Testis (tissue), 3 donors: ENCODE results near the gene SCGB1A1. TPM values are rescaled to one million over a fixed set of nuclear protein-coding genes. Genes with fewer than 3 reads are reported as not detected.

ENCODE experiments used
- DNase-seq: peaks from one replicate; pipeline ENCODE4 v3.0.0-alpha.2; 2019
- H3K27ac ChIP-seq, 2 donors: fragments of 200-600 bp; sonication (generic); one replicate each; pipeline ENCODE4 v1.5.1; 2019
- H3K27me3 ChIP-seq: fragments of 200-600 bp; sonication (generic); one replicate; pipeline ENCODE4 v1.5.1; 2019
- H3K36me3 ChIP-seq: fragments of 200-600 bp; sonication (generic); one replicate; pipeline ENCODE4 v1.5.1; 2017; ENCODE audit warnings: low read depth; ENCODE audit errors: missing control alignments
- H3K4me1 ChIP-seq: fragments of 200-600 bp; sonication (generic); one replicate; pipeline ENCODE4 v1.5.1; 2019
- H3K4me3 ChIP-seq, 2 donors: fragments of 200-600 bp; sonication (generic); one replicate each; pipeline ENCODE4 v1.5.1; 2017 to 2019
- H3K9me3 ChIP-seq: fragments of 200-600 bp; sonication (generic); one replicate; pipeline ENCODE4 v1.5.1; 2017
- CTCF ChIP-seq, 3 experiments: fragments of 450-650 bp in 2 of 3; fragments of 200-600 bp in 1 of 3; sonication (generic) in 1 of 3; IDR thresholded peaks; one replicate each; pipeline ENCODE4 v1.5.1; 2016 to 2019; ENCODE audit warnings: antibody characterized with exemption in 3 of 3, mild to moderate bottlenecking in 2 of 3, moderate library complexity in 1 of 3
- POLR2A ChIP-seq: fragments of 450-650 bp; IDR thresholded peaks from one replicate; pipeline ENCODE4 v1.6.1; 2017; ENCODE audit warnings: antibody characterized with exemption, mild to moderate bottlenecking, moderate library complexity
- WGBS, 2 donors: methylation state at CpG; one replicate each; pipeline ENCODE4 v1.1.5; 2018; 5-methylcytosine and 5-hydroxymethylcytosine counted together
- intact Hi-C: fragments of 100-400 bp; cut with DNase I; formaldehyde crosslinking; loops from one replicate; pipeline ENCODE4 v1.15.1; 2023; ENCODE audit warnings: low total_unique reads
- polyA plus RNA-seq: library from polyadenylated mRNA; stranded (reverse); fragments of 350-450 nt; fragmentation: Illumina TruSeq; extraction: RNeasy Lipid Tissue Mini Kit (QIAGEN cat#74804); gene quantifications from one replicate; pipeline ENCODE4 v1.2.3, GENCODE V29; 2014; ENCODE audit warnings: low read depth, low replicate concordance; ENCODE audit not compliant: insufficient read depth
- total RNA-seq, 2 donors: library from RNA; depleted of rRNA; stranded (reverse); fragments of >200 nt; gene quantifications; one replicate each; pipeline ENCODE4 v1.2.3, GENCODE V29; 2016

Gene SCGB1A1
- total and polyA plus RNA-seq, 3 donors from 2014 or later, result not detected

- peak overlapping the region in 1 of 2 donors; percentile 73 for H3K27ac ChIP-seq
- no peaks in the 10 kb centered on the region for H3K27me3 ChIP-seq
- no peak overlapping the region for H3K4me3 ChIP-seq
- peaks cover 35% of the 10 kb centered on the region for H3K4me1 ChIP-seq
- H3K9me3 ChIP-seq, result no peaks in the 10 kb centered on the region
- H3K36me3 ChIP-seq, result no peaks in the 10 kb centered on the region
- 72 to 78% methylated on average over 9 of the region's 9 CpGs for WGBS, 2 donors
- DNase-seq, result no peak
- intact Hi-C loops, result loop anchor here (5.0 kb wide), 1 partner anchor 110 kb away; no protein-coding TSS in a partner anchor
- TF ChIP-seq CTCF (IDR thresholded peaks at IDR 0.05) (no peak), POLR2A (no peak)
These were observed 13.9 kb downstream of the SCGB1A1 start for GRCh38 chr11:62432695-62433094.

DNA sequence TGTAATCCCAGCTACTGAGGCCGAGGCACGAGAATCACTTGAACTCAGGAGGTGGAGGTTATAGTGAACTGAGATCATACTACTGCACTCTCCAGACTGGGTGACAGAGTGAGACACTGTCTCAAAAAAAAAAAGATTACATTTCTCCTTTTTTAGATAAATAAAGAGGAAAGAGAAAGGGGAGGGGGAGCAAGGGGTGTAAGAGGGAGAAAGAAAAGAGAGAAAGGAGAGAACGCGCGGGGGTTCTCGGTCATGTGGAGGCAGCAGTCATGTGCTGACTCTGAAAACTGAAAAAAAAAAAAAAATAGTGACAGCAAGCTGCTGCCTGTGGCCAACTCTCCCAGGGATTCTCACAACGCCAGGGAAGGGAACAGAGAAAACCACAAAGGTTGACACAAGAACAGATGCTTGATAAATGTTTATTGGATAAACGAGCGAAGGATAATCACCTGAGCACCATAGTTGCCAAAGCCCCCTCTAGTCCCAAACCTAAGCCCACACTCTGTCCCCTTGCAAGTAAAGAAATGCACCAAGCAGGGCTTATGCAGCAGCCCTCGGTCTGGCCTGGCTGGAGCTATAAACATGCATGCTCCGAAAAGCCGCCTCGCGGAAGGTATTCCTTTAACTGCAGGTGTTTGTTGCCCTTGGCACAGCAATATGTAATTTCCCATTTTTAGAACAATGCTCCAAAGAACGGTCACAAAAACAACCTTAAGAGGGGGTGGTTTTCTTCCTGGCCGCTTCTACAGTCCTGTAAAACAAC is 14.5 kb downstream of the SCGB1A1 start:
- Histone ChIP-seq H3K4me3 (no peak overlapping the region), H3K27me3 (no peaks in the 10 kb centered on the region), H3K27ac (peak overlapping the region; percentile 33 to 73), H3K36me3 (no peaks in the 10 kb centered on the region), H3K9me3 (no peaks in the 10 kb centered on the region), H3K4me1 (peaks cover 35% of the 10 kb centered on the region)
- intact Hi-C loops, result loop anchor here (5.0 kb wide), 1 partner anchor 109 kb away; no protein-coding TSS in a partner anchor
- peak; percentile 48 for DNase-seq
- TF ChIP-seq CTCF (IDR thresholded peaks at IDR 0.05) (no peak), POLR2A (no peak)
- 28 to 30% methylated on average over 16 of the region's 16 CpGs for WGBS, 2 donors

DNA sequence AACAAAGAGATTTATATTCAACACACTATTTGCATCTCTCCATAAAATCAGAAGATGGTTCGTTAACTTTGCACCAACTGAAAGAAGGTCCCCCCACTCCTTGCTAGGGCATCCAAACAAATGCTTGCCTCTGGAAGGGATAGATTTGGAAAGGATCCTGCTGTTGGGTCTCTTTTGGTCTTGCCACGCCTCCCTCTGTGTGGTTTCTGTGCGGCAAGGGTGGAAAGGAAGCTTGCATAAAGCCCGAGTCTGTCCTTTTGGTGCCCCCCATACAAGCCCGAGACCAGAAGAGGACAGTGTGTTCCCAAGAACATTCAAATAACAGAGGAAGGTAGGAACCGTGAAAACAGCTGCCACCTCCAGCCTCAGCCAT is 15.1 kb downstream of the SCGB1A1 start:
- Histone ChIP-seq H3K4me1 (peaks cover 35% of the 10 kb centered on the region), H3K9me3 (no peaks in the 10 kb centered on the region), H3K27me3 (no peaks in the 10 kb centered on the region), H3K4me3 (no peak overlapping the region), H3K27ac (peak overlapping the region; percentile 12 to 73), H3K36me3 (no peaks in the 10 kb centered on the region)
- intact Hi-C loops, result loop anchor here (5.0 kb wide), 1 partner anchor 108 kb away; no protein-coding TSS in a partner anchor
- TF ChIP-seq CTCF (IDR thresholded peaks at IDR 0.05), result no peak
- DNase-seq, result peak; percentile 41
- 18 to 35% methylated on average over 6 of the region's 6 CpGs for WGBS, 2 donors

GRCh38 chr11:62435846-62436660 is 17.2 kb downstream of the SCGB1A1 start:
- WGBS, 2 donors, result 32 to 39% methylated on average over 5 of the region's 5 CpGs
- H3K4me3 ChIP-seq, result no peak overlapping the region
- H3K36me3 ChIP-seq, result no peaks in the 10 kb centered on the region
- no peak for TF ChIP-seq POLR2A
- TF ChIP-seq CTCF (IDR thresholded peaks at IDR 0.05), result no peak
- H3K27me3 ChIP-seq, result no peaks in the 10 kb centered on the region
- no peaks in the 10 kb centered on the region for H3K9me3 ChIP-seq
- peak; percentile 87 for DNase-seq
- peak overlapping the region; percentile 28 to 42 for H3K27ac ChIP-seq
- H3K4me1 ChIP-seq, result peaks cover 46% of the 10 kb centered on the region
- intact Hi-C loops, result no loop called here
